CD4-positive, alpha-beta T cell treated with Interleukin-21 for 1 hour (primary cell): ENCODE measurements around the gene CSMD2.

Source experiments
- DNase-seq: peaks from one replicate; pipeline ENCODE4 v3.0.0-alpha.2; 2020

Gene CSMD2

GRCh38 chr1:33466159-33466558 is 698.9 kb downstream of the CSMD2 start:
- DNase-seq: no peak

GRCh38 chr1:33465316-33465715 is 699.7 kb downstream of the CSMD2 start:
- no peak for DNase-seq

GRCh38 chr1:33464552-33464951 is 700.5 kb downstream of the CSMD2 start:
- no peak for DNase-seq
